Smooth muscle cell (in vitro differentiated cells): ENCODE results near the gene OSGEP. TPM values are rescaled to one million over a fixed set of nuclear protein-coding genes. Genes with fewer than 3 reads are reported as not detected.

ENCODE experiments used
- DNase-seq: peaks from one replicate; lab custom pipeline; 2025; ENCODE audit not compliant: unreplicated experiment; lab: John Stamatoyannopoulos, UW
- H2AFZ ChIP-seq: fragments of 200-600 bp; sonication (generic); 2 replicates; pipeline ENCODE4 v1.6.0; 2016; ENCODE audit warnings: antibody characterized with exemption, low read depth, mild to moderate bottlenecking
- H3F3A ChIP-seq: fragments of 200-600 bp; sonication (generic); 2 replicates; pipeline ENCODE4 v1.6.0; 2017; ENCODE audit warnings: antibody characterized with exemption, low read depth
- H3K27ac ChIP-seq: fragments of 200-600 bp; sonication (generic); 2 replicates; pipeline ENCODE4 v1.5.1; 2016; ENCODE audit warnings: low read depth, mild to moderate bottlenecking
- H3K27me3 ChIP-seq: fragments of 200-600 bp; sonication (generic); 2 replicates; pipeline ENCODE4 v1.6.1; 2016; ENCODE audit warnings: low read depth, mild to moderate bottlenecking
- H3K36me3 ChIP-seq: fragments of 200-600 bp; sonication (generic); 2 replicates; pipeline ENCODE4 v1.5.1; 2016; ENCODE audit warnings: low read depth
- H3K4me1 ChIP-seq: fragments of 200-600 bp; sonication (generic); 2 replicates; pipeline ENCODE4 v1.5.1; 2016; ENCODE audit warnings: low read depth
- H3K4me2 ChIP-seq: fragments of 200-600 bp; sonication (generic); 2 replicates; pipeline ENCODE4 v1.6.0; 2016; ENCODE audit warnings: mild to moderate bottlenecking
- H3K4me3 ChIP-seq: fragments of 200-600 bp; sonication (generic); 2 replicates; pipeline ENCODE4 v1.5.1; 2016; ENCODE audit warnings: mild to moderate bottlenecking
- H3K79me2 ChIP-seq: fragments of 200-600 bp; sonication (generic); 2 replicates; pipeline ENCODE4 v1.6.0; 2016; ENCODE audit warnings: low read depth, mild to moderate bottlenecking
- H3K9ac ChIP-seq: fragments of 200-600 bp; sonication (generic); 2 replicates; pipeline ENCODE4 v1.6.0; 2016; ENCODE audit warnings: low read depth
- H3K9me3 ChIP-seq: fragments of 200-600 bp; sonication (generic); replicated peaks from 2 replicates; pipeline ENCODE4 v1.5.1; 2016; ENCODE audit warnings: low read depth
- H4K20me1 ChIP-seq: fragments of 200-600 bp; sonication (generic); 2 replicates; pipeline ENCODE4 v1.6.0; 2016; ENCODE audit warnings: low read depth
- CTCF ChIP-seq: fragments of 200-600 bp; sonication (generic); IDR thresholded peaks from 2 replicates; pipeline ENCODE4 v1.5.1; 2017; ENCODE audit warnings: borderline replicate concordance, mild to moderate bottlenecking, antibody characterized with exemption; ENCODE audit not compliant: insufficient read depth, poor library complexity, severe bottlenecking
- WGBS: methylation state at CpG from one replicate; pipeline ENCODE4 v1.1.7; 2016; ENCODE audit warnings: low lambda C conversion rate; 5-methylcytosine and 5-hydroxymethylcytosine counted together
- polyA plus RNA-seq: library from polyadenylated mRNA; unstranded; fragments of >200 nt; fragmentation: Nextera tagmentation; extraction: Ambion mirVana; gene quantifications from 2 replicates; pipeline ENCODE4 v1.2.1, GENCODE V29; 2016
- total RNA-seq: library from RNA; depleted of rRNA; stranded (reverse); fragments of >200 nt; gene quantifications from 2 replicates; pipeline ENCODE4 v1.2.3, GENCODE V29; 2014

Gene OSGEP
- total and polyA plus RNA-seq, 2 experiments from 2014 or later: 21.7 to 33.3 TPM

DNA sequence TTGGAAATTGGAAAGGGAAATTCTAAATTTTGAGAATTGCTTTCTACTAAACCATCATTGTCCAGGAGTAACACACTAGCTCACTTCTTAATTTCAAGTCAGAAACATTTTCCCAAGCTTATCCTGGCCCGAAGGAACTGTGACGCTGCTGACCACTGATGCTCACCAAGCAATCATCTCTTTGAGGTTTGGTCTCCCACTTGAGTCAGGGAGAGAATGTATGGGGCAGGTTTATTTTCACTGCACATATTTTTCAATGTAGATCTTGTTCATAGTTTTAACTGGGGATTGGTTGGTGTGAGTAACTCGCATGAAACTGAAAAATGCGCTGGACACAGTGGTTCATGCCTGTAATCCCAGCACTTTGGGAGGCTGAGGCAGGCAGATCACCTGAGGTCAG lies 37.9 kb upstream of the OSGEP start:
- Histone ChIP-seq H3F3A (no peaks in the 10 kb centered on the region), H2AFZ (no peak overlapping the region), H3K9ac (no peak overlapping the region), H3K27ac (no peak overlapping the region), H3K4me1 (no peaks in the 10 kb centered on the region), H3K9me3 (no peaks in the 10 kb centered on the region), H3K4me3 (no peak overlapping the region), H3K4me2 (no peak overlapping the region), H3K36me3 (no peaks in the 10 kb centered on the region), H3K27me3 (no peaks in the 10 kb centered on the region), H4K20me1 (no peaks in the 10 kb centered on the region), H3K79me2 (no peaks in the 10 kb centered on the region)
- no peak for DNase-seq
- no peak for TF ChIP-seq CTCF
- WGBS: 91% methylated on average over 4 of the region's 4 CpGs

DNA sequence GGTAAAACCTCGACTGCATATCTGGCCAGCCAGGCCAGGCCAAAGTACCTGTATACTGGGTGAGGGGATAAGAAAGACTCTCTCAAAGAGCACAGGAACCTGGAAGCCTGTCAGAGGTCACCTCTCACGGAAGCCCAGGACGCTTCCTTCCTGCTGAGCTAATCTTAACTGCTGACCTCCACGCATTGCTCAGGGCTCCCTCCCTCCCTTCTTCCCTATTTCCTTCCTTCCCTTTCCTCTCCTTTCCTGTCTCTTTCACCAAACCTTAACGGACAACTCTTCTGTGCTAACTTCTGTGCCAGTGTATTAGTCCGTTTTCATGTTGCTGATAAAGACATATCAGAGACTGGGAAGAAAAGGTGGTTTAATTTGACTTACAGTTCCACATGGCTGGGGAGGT lies 36.0 kb upstream of the OSGEP start:
- Histone ChIP-seq H3K9me3 (no peaks in the 10 kb centered on the region), H3K27me3 (no peaks in the 10 kb centered on the region), H3F3A (no peaks in the 10 kb centered on the region), H3K4me2 (no peak overlapping the region), H3K9ac (no peak overlapping the region), H3K27ac (no peak overlapping the region), H3K79me2 (no peaks in the 10 kb centered on the region), H3K4me3 (no peak overlapping the region), H2AFZ (no peak overlapping the region), H4K20me1 (no peaks in the 10 kb centered on the region), H3K4me1 (no peaks in the 10 kb centered on the region), H3K36me3 (no peaks in the 10 kb centered on the region)
- TF ChIP-seq CTCF: no peak
- DNase-seq: no peak
- 68% methylated on average over 6 of the region's 6 CpGs for WGBS

DNA sequence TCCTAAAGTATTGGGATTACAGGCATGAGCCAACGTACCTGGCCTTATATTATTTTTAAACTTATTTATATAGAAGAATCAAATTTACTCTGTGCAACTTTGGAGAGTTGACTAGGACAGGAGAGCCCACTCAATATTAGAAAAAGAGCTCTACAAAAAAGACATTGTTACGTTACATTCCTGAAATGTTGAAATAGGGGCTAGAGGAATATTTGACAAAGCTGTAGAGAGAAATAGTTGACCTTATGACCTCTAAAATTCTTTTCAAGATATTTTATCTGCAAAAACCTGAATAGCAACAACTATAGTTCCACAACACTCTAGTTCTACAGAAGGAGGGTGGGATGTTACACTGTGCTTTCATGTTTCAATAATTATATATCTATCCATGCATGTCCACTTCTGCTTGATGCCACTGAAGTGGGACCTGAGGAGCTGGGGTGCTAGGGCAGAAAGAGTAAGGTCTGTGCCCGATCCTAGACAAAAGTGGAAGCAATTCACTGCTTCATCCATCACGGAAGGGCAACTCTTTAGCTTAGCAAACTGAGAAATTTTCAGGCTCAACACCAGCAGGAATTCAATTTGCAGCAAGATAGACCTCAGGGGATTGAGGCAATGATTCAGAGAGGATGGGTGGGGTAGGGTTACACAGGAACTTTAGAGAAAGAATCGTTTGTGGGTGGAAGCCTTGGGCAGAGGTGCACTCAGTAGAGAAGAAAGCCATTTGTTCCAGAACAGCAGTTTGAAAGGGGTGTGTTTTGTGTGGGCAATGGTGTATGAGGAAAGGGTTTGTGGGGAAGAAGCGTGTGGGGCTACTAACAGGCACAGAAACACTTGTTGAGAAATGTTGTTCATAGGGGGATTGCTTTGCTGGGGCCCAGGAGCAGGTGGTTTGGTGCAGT lies 34.7 kb upstream of the OSGEP start:
- Histone ChIP-seq H3K9ac (no peak overlapping the region), H3K4me3 (no peak overlapping the region), H3K4me1 (no peaks in the 10 kb centered on the region), H3K36me3 (no peaks in the 10 kb centered on the region), H2AFZ (no peak overlapping the region), H3K4me2 (peak overlapping the region; percentile 17), H3K9me3 (no peaks in the 10 kb centered on the region), H3F3A (no peaks in the 10 kb centered on the region), H3K27me3 (no peaks in the 10 kb centered on the region), H3K79me2 (no peaks in the 10 kb centered on the region), H4K20me1 (no peaks in the 10 kb centered on the region), H3K27ac (peak overlapping the region; percentile 15)
- WGBS: 65% methylated on average over 6 of the region's 6 CpGs
- no peak for DNase-seq
- TF ChIP-seq CTCF: no peak

DNA sequence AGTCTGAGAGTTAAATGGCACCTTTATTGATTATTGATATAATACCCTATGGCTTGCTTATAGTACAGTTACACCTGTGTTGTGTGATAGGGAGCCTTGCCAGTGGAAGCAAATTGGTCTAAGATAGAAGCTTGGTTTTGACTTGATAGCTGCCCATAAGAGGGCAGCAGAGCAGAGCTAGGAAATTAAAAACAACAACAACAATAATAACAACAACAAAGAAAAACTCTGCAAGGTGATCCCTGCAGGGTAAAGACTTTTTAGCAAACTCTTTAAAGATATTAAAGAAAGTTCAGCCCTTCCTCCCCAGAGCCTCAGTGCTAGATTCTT lies 32.7 kb upstream of the OSGEP start:
- Histone ChIP-seq H3K27ac (no peak overlapping the region), H4K20me1 (no peaks in the 10 kb centered on the region)

More for the DNA sequence above, 32.7 kb upstream of the OSGEP start:
- H3K27me3 ChIP-seq: no peaks in the 10 kb centered on the region
- H3K79me2 ChIP-seq: no peaks in the 10 kb centered on the region
- H3K9me3 ChIP-seq: no peaks in the 10 kb centered on the region
- no peak overlapping the region for H2AFZ ChIP-seq
- H3F3A ChIP-seq: no peaks in the 10 kb centered on the region
- TF ChIP-seq CTCF: no peak
- no peaks in the 10 kb centered on the region for H3K4me1 ChIP-seq
- H3K36me3 ChIP-seq: no peaks in the 10 kb centered on the region
- DNase-seq: no peak
- H3K4me3 ChIP-seq: no peak overlapping the region
- no peak overlapping the region for H3K4me2 ChIP-seq
- no peak overlapping the region for H3K9ac ChIP-seq
